ENCODE measurements around the gene ROBO3.

The ROBO3 gene

DNA sequence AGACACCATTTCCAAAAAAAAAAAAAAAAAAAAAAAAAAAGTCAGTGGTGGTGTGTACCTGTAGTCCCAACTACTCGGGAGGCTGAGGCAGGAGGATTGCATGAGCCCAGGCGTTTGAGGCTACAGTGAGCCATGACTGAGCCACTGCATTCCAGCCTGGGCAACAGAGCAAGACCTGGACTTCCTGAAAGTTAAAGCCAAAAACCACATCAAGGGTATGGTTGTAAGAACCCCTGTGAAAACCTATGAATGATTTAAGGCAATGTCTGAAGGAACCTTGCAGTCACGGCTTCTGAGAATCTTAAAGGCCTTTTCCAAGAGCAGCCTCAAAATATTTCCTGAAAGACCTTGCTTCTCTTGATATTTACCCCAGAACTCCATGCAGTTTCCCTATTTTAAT lies 34.5 kb upstream of the ROBO3 start:
- Histone ChIP-seq H3K27ac (ENCODE audit: insufficient read depth in 1 of 2, low read depth in 1 of 2, low read length in 2 of 2, poor library complexity in 1 of 2, severe bottlenecking in 2 of 2) (no peak overlapping the region), H3K4me1 (ENCODE audit: control extremely low read depth in 1 of 4, control insufficient read depth in 4 of 4, insufficient read depth in 4 of 4, low read length in 3 of 4) (no peaks in the 10 kb centered on the region), H3K36me3 (ENCODE audit: control insufficient read depth in 4 of 4, insufficient read depth in 4 of 4, low read length in 3 of 4) (no peaks in the 10 kb centered on the region), H3K9me3 (ENCODE audit: control extremely low read depth in 1 of 5, control insufficient read depth in 4 of 5, insufficient read depth in 2 of 5, low read depth in 1 of 5, low read length in 4 of 5) (no peaks in the 10 kb centered on the region), H3K4me3 (ENCODE audit: control insufficient read depth in 1 of 7, extremely low read depth in 1 of 7, insufficient read depth in 4 of 7, low read depth in 2 of 7, low read length in 6 of 7) (no peak overlapping the region), H3K27me3 (replicated peaks in 2 of 5; ENCODE audit: control insufficient read depth in 4 of 5, insufficient read depth in 5 of 5, low read length in 4 of 5) (peaks cover 0 to 4% (median 3%) of the 10 kb centered on the region in 5 experiments)
- 50% methylated on average over 2 of the region's 3 CpGs for WGBS (ENCODE audit: insufficient coverage)
- CTCF ChIA-PET: interaction anchor here (0.7 to 1.6 kb wide), 2 partner anchors 22 to 29 kb away, joined by 3 to 4 read pairs; no protein-coding TSS in a partner anchor
- POLR2A ChIA-PET: no interaction called here
- no peak for DNase-seq

DNA sequence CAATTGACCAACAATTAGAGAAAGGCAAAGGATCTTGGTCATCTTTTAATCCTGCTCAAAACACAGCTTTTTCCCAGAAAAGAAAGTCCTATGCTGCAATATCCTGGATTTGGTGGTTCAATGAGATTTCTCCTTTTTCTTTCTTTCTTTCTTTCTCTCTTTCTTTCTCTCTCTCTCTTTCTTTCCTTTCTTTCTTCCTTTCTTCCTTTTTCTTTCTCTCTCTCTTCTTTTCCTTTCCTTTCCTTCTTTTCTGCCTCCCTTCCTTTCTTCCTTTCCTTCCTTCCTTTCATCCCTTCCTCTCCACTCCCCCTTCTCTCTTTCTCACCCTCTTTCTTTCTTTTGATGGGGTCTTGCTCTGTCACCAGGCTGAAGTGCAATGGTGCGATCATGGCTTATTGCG lies 33.3 kb upstream of the ROBO3 start:
- Histone ChIP-seq H3K27ac (ENCODE audit: insufficient read depth in 1 of 2, low read depth in 1 of 2, low read length in 2 of 2, poor library complexity in 1 of 2, severe bottlenecking in 2 of 2) (no peak overlapping the region), H3K27me3 (replicated peaks in 2 of 5; ENCODE audit: control insufficient read depth in 4 of 5, insufficient read depth in 5 of 5, low read length in 4 of 5) (peaks cover 0 to 5% (median 3%) of the 10 kb centered on the region in 5 experiments), H3K4me3 (ENCODE audit: control insufficient read depth in 1 of 7, extremely low read depth in 1 of 7, insufficient read depth in 4 of 7, low read depth in 2 of 7, low read length in 6 of 7) (no peak overlapping the region), H3K9me3 (ENCODE audit: control extremely low read depth in 1 of 5, control insufficient read depth in 4 of 5, insufficient read depth in 2 of 5, low read depth in 1 of 5, low read length in 4 of 5) (no peaks in the 10 kb centered on the region), H3K4me1 (ENCODE audit: control extremely low read depth in 1 of 4, control insufficient read depth in 4 of 4, insufficient read depth in 4 of 4, low read length in 3 of 4) (peaks cover 0 to 4% (median under 1%) of the 10 kb centered on the region in 4 experiments), H3K36me3 (ENCODE audit: control insufficient read depth in 4 of 4, insufficient read depth in 4 of 4, low read length in 3 of 4) (no peaks in the 10 kb centered on the region)
- DNase-seq: no peak
- ChIA-PET POLR2A (no interaction called here), CTCF (interaction anchor here (1.2 to 2.8 kb wide), 4 partner anchors 12 to 190 kb away, joined by 4 to 7 read pairs (median 4); no protein-coding TSS in a partner anchor)
- 93% methylated on average over 2 of the region's 2 CpGs for WGBS (ENCODE audit: insufficient coverage)

DNA sequence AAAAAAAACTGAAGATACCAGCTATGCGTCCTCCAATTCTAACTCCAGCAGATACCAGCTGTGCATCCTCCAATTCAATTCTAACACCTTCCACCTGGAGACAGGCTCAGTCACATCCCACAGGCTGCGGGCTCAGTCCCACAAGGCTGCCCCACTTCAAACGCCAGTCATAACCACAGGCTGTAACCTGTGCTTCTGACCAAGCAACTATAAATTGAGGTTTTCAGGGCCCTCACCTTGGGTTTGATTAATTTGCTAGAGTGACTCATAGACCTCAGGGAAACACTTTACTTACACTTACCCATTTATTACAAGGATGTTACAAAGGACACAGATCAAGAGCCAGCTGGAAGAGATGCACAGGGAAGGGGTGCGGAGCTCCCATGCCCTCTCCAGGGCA lies 32.7 kb upstream of the ROBO3 start:
- WGBS (ENCODE audit: insufficient coverage): 87% methylated on average over 3 of the region's 4 CpGs
- ChIA-PET POLR2A (no interaction called here), CTCF (interaction anchor here (1.3 to 7.7 kb wide), 5 partner anchors 8 to 190 kb away, joined by 4 to 42 read pairs (median 6); partner anchors contain the start of gene ROBO3)

DNA sequence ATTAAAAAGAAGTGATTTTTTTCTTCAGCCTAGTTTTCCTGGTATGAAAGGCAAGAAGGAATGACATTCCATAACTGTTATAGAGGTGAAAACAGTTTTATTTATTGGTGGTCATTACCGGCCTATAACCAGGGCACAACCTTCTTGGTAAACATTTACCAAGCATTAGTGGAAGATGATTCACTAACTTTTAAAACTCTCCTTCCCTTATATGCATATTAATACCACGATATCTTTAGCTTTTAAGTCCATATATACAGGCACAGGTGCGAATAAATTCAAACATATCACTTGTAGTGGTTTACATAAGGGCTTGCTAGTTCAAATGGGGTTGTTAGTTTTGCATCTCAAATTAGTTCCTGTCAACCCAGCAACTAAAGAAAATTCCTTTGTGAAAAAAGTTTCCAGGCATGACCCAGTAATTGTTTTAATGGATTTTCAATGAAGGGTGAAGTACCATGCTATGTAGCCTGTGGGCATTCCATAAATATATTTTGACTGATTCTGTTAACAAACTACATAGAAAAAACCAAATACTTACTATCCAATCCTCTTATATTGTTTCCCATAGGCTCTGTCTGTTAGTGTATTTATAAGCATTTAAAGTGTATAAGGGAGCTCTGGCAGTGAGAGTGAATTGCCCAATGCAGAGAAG lies 30.6 kb upstream of the ROBO3 start:
- H3K27me3 ChIP-seq (replicated peaks in 2 of 5; ENCODE audit: control insufficient read depth in 4 of 5, insufficient read depth in 5 of 5, low read length in 4 of 5): peaks cover 8 to 24% (median 18%) of the 10 kb centered on the region in 5 experiments
- POLR2A ChIA-PET: no interaction called here
- no peak overlapping the region for H3K4me3 ChIP-seq (ENCODE audit: control insufficient read depth in 1 of 7, extremely low read depth in 1 of 7, insufficient read depth in 4 of 7, low read depth in 2 of 7, low read length in 6 of 7)
- CTCF ChIA-PET: interaction anchor here (1.0 to 7.7 kb wide), 8 partner anchors 21 to 165 kb away, joined by 3 to 42 read pairs (median 5); partner anchors contain the start of genes MSANTD2 and ROBO3
- no peaks in the 10 kb centered on the region for H3K9me3 ChIP-seq (ENCODE audit: control extremely low read depth in 1 of 5, control insufficient read depth in 4 of 5, insufficient read depth in 2 of 5, low read depth in 1 of 5, low read length in 4 of 5)
- no CpG with 5 or more reads among the region's 3 CpGs for WGBS (ENCODE audit: insufficient coverage)
- H3K4me1 ChIP-seq (ENCODE audit: control extremely low read depth in 1 of 4, control insufficient read depth in 4 of 4, insufficient read depth in 4 of 4, low read length in 3 of 4): peaks cover 0 to 16% (median 12%) of the 10 kb centered on the region in 4 experiments
- no peak for DNase-seq
- H3K27ac ChIP-seq (ENCODE audit: insufficient read depth in 1 of 2, low read depth in 1 of 2, low read length in 2 of 2, poor library complexity in 1 of 2, severe bottlenecking in 2 of 2): no peak overlapping the region
- no peaks in the 10 kb centered on the region for H3K36me3 ChIP-seq (ENCODE audit: control insufficient read depth in 4 of 4, insufficient read depth in 4 of 4, low read length in 3 of 4)

More for the DNA sequence above, 32.7 kb upstream of the ROBO3 start:
- no peak overlapping the region for H3K27ac ChIP-seq (ENCODE audit: insufficient read depth in 1 of 2, low read depth in 1 of 2, low read length in 2 of 2, poor library complexity in 1 of 2, severe bottlenecking in 2 of 2)
- DNase-seq: no peak
- no peak overlapping the region for H3K4me3 ChIP-seq (ENCODE audit: control insufficient read depth in 1 of 7, extremely low read depth in 1 of 7, insufficient read depth in 4 of 7, low read depth in 2 of 7, low read length in 6 of 7)
- no peaks in the 10 kb centered on the region for H3K36me3 ChIP-seq (ENCODE audit: control insufficient read depth in 4 of 4, insufficient read depth in 4 of 4, low read length in 3 of 4)
- H3K9me3 ChIP-seq (ENCODE audit: control extremely low read depth in 1 of 5, control insufficient read depth in 4 of 5, insufficient read depth in 2 of 5, low read depth in 1 of 5, low read length in 4 of 5): no peaks in the 10 kb centered on the region
- H3K4me1 ChIP-seq (ENCODE audit: control extremely low read depth in 1 of 4, control insufficient read depth in 4 of 4, insufficient read depth in 4 of 4, low read length in 3 of 4): peaks cover 0 to 6% (median 3%) of the 10 kb centered on the region in 4 experiments
- H3K27me3 ChIP-seq (replicated peaks in 2 of 5; ENCODE audit: control insufficient read depth in 4 of 5, insufficient read depth in 5 of 5, low read length in 4 of 5): peaks cover 0 to 5% (median 4%) of the 10 kb centered on the region in 5 experiments

DNA sequence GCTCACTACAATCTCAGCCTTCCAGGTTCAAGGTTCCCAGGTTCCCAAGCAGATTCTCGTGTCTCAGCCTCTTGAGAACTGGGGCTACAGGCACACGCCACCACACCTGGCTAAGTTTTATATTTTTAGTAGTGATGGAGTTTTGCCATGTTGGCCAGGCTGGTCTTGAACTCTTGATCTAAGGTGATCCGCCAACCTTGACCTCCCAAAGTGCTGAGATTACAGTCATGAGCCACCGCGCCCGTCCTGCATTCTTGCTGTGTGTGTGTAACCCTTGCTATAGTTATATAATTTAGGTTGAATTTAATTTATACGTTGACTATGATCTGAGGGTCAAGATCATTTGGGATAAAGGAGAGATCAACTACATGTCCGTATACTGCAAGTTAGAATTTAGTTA lies 29.3 kb upstream of the ROBO3 start:
- WGBS (ENCODE audit: insufficient coverage): 100% methylated on average over 7 of the region's 8 CpGs
- CTCF ChIA-PET: interaction anchor here (0.9 to 7.7 kb wide), 10 partner anchors 17 to 192 kb away, joined by 3 to 42 read pairs (median 6); partner anchors contain the start of genes MSANTD2 and ROBO3
- Histone ChIP-seq H3K9me3 (ENCODE audit: control extremely low read depth in 1 of 5, control insufficient read depth in 4 of 5, insufficient read depth in 2 of 5, low read depth in 1 of 5, low read length in 4 of 5) (no peaks in the 10 kb centered on the region), H3K27me3 (replicated peaks in 2 of 5; ENCODE audit: control insufficient read depth in 4 of 5, insufficient read depth in 5 of 5, low read length in 4 of 5) (peaks cover 14 to 37% (median 25%) of the 10 kb centered on the region in 5 experiments), H3K4me1 (ENCODE audit: control extremely low read depth in 1 of 4, control insufficient read depth in 4 of 4, insufficient read depth in 4 of 4, low read length in 3 of 4) (peaks cover 0 to 21% (median 16%) of the 10 kb centered on the region in 4 experiments), H3K36me3 (ENCODE audit: control insufficient read depth in 4 of 4, insufficient read depth in 4 of 4, low read length in 3 of 4) (no peaks in the 10 kb centered on the region), H3K27ac (ENCODE audit: insufficient read depth in 1 of 2, low read depth in 1 of 2, low read length in 2 of 2, poor library complexity in 1 of 2, severe bottlenecking in 2 of 2) (no peak overlapping the region), H3K4me3 (ENCODE audit: control insufficient read depth in 1 of 7, extremely low read depth in 1 of 7, insufficient read depth in 4 of 7, low read depth in 2 of 7, low read length in 6 of 7) (no peak overlapping the region)
- DNase-seq: no peak
- POLR2A ChIA-PET: no interaction called here

DNA sequence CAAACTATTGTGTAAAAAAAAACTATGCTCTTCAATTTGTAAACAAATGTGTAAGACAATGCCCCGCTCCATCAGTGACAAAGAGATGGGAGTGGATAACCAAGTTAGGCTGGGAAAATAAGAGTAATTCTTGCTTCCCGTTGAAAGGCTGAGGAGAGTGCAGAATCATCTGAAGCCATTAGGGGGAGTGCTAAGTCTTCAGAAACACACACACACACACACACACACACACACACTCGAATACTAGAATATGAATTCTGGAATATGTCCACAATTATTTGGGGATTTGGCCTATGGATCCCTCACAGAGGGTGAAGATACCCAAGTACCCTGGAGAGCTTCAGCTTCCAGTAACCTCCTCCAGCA lies 27.8 kb upstream of the ROBO3 start:
- no peak overlapping the region for H3K4me3 ChIP-seq (ENCODE audit: control insufficient read depth in 1 of 7, extremely low read depth in 1 of 7, insufficient read depth in 4 of 7, low read depth in 2 of 7, low read length in 6 of 7)
- H3K9me3 ChIP-seq (ENCODE audit: control extremely low read depth in 1 of 5, control insufficient read depth in 4 of 5, insufficient read depth in 2 of 5, low read depth in 1 of 5, low read length in 4 of 5): no peaks in the 10 kb centered on the region
- H3K27ac ChIP-seq (ENCODE audit: insufficient read depth in 1 of 2, low read depth in 1 of 2, low read length in 2 of 2, poor library complexity in 1 of 2, severe bottlenecking in 2 of 2): no peak overlapping the region
- no CpG with 5 or more reads among the region's 3 CpGs for WGBS (ENCODE audit: insufficient coverage)
- DNase-seq: peak; percentile 83 to 87 (median 85)
- no peaks in the 10 kb centered on the region for H3K36me3 ChIP-seq (ENCODE audit: control insufficient read depth in 4 of 4, insufficient read depth in 4 of 4, low read length in 3 of 4)
- ChIA-PET POLR2A (interaction anchor here (0.9 to 1.1 kb wide), 2 partner anchors 8 to 74 kb away, joined by 3 to 5 read pairs; no protein-coding TSS in a partner anchor), CTCF (interaction anchor here (0.6 to 7.7 kb wide), 42 partner anchors 9 to 777 kb away, joined by 3 to 42 read pairs (median 4); partner anchors contain the start of genes ROBO3, TBRG1 and TMEM218)
- H3K4me1 ChIP-seq (ENCODE audit: control extremely low read depth in 1 of 4, control insufficient read depth in 4 of 4, insufficient read depth in 4 of 4, low read length in 3 of 4): peaks cover 0 to 21% (median 16%) of the 10 kb centered on the region in 4 experiments
- peaks cover 30 to 52% (median 37%) of the 10 kb centered on the region in 5 experiments for H3K27me3 ChIP-seq (replicated peaks in 2 of 5; ENCODE audit: control insufficient read depth in 4 of 5, insufficient read depth in 5 of 5, low read length in 4 of 5)

DNA sequence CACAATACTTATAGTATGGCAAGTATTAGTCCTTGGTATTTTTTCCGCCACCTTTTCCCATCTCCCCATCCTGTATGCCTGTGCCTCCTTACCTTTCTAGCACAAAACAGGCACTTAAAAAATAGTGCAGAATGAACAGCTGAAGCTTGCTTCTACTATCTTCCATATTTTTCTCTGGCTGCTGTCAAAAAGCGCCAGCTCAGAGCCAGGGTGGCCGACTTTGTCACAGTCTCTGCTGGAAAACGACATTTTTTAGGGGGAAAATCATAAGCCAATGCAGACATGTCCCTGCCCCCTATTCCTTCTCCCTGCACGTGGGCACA lies 26.5 kb upstream of the ROBO3 start:
- H3K27ac ChIP-seq (ENCODE audit: insufficient read depth in 1 of 2, low read depth in 1 of 2, low read length in 2 of 2, poor library complexity in 1 of 2, severe bottlenecking in 2 of 2): no peak overlapping the region
- peaks cover 35 to 65% (median 42%) of the 10 kb centered on the region in 5 experiments for H3K27me3 ChIP-seq (replicated peaks in 2 of 5; ENCODE audit: control insufficient read depth in 4 of 5, insufficient read depth in 5 of 5, low read length in 4 of 5)
- no peaks in the 10 kb centered on the region for H3K9me3 ChIP-seq (ENCODE audit: control extremely low read depth in 1 of 5, control insufficient read depth in 4 of 5, insufficient read depth in 2 of 5, low read depth in 1 of 5, low read length in 4 of 5)
- 56% methylated on average over 2 of the region's 5 CpGs for WGBS (ENCODE audit: insufficient coverage)
- H3K4me1 ChIP-seq (ENCODE audit: control extremely low read depth in 1 of 4, control insufficient read depth in 4 of 4, insufficient read depth in 4 of 4, low read length in 3 of 4): peaks cover 0 to 28% (median 21%) of the 10 kb centered on the region in 4 experiments
- DNase-seq: no peak
- CTCF ChIA-PET: interaction anchor here (1.0 to 7.7 kb wide), 17 partner anchors 9 to 435 kb away, joined by 3 to 42 read pairs (median 6); partner anchors contain the start of gene ROBO3
- H3K36me3 ChIP-seq (ENCODE audit: control insufficient read depth in 4 of 4, insufficient read depth in 4 of 4, low read length in 3 of 4): no peaks in the 10 kb centered on the region
- POLR2A ChIA-PET: no interaction called here
- H3K4me3 ChIP-seq (ENCODE audit: control insufficient read depth in 1 of 7, extremely low read depth in 1 of 7, insufficient read depth in 4 of 7, low read depth in 2 of 7, low read length in 6 of 7): peak overlapping the region in 3 of 7 experiments; percentile 48 to 53 (median 50)
